MG63 (cell line): ENCODE results near the gene DSE. TPM values are rescaled to one million over a fixed set of nuclear protein-coding genes. Genes with fewer than 3 reads are reported as not detected.

Experiments used
- DNase-seq: peaks from one replicate; pipeline ENCODE4 v3.0.0-alpha.2; 2020
- H3K27me3 ChIP-seq: fragments of 250-450 bp; sonication (Bioruptor Pico); 2 replicates; pipeline ENCODE4 v1.5.1; 2020; ENCODE audit warnings: mild to moderate bottlenecking, moderate library complexity
- H3K36me3 ChIP-seq: fragments of 250-450 bp; sonication (Bioruptor Pico); 2 replicates; pipeline ENCODE4 v1.5.1; 2020; ENCODE audit warnings: mild to moderate bottlenecking, moderate library complexity
- H3K4me3 ChIP-seq: fragments of 250-450 bp; sonication (Bioruptor Pico); 2 replicates; pipeline ENCODE4 v1.5.1; 2020; ENCODE audit warnings: mild to moderate bottlenecking, moderate library complexity
- H3K9me3 ChIP-seq: fragments of 250-450 bp; sonication (Bioruptor Pico); 2 replicates; pipeline ENCODE4 v1.5.1; 2020; ENCODE audit warnings: mild to moderate bottlenecking, moderate library complexity
- total RNA-seq: library from RNA; depleted of rRNA; stranded (reverse); fragments of >200 nt; shearing (Covaris generic); gene quantifications from 2 replicates; pipeline ENCODE4 v1.2.3, GENCODE V29; 2014; ENCODE audit warnings: low replicate concordance

DSE gene
- total RNA-seq, 1 experiment from 2014 or later: 5.4 TPM

DNA sequence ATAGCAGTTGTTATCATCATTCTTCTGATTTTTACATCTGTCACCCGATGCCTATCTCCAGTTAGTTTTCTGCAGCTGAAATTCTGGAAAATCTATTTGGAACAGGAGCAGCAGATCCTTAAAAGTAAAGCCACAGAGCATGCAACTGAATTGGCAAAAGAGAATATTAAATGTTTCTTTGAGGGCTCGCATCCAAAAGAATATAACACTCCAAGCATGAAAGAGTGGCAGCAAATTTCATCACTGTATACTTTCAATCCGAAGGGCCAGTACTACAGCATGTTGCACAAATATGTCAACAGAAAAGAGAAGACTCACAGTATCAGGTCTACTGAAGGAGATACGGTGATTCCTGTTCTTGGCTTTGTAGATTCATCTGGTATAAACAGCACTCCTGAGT lies 92.6 kb downstream of the DSE start:
- H3K36me3 ChIP-seq: no peaks in the 10 kb centered on the region
- no peak overlapping the region for H3K4me3 ChIP-seq
- H3K27me3 ChIP-seq: no peaks in the 10 kb centered on the region
- no peaks in the 10 kb centered on the region for H3K9me3 ChIP-seq
- no peak for DNase-seq

GRCh38 chr6:116465246-116465645 lies 94.5 kb downstream of the DSE start:
- H3K36me3 ChIP-seq: no peaks in the 10 kb centered on the region
- no peak for DNase-seq
- no peaks in the 10 kb centered on the region for H3K27me3 ChIP-seq
- no peaks in the 10 kb centered on the region for H3K9me3 ChIP-seq
- no peak overlapping the region for H3K4me3 ChIP-seq

GRCh38 chr6:116467096-116467495 lies 96.3 kb downstream of the DSE start:
- no peak overlapping the region for H3K4me3 ChIP-seq
- H3K27me3 ChIP-seq: no peaks in the 10 kb centered on the region
- no peaks in the 10 kb centered on the region for H3K9me3 ChIP-seq
- no peak for DNase-seq
- no peaks in the 10 kb centered on the region for H3K36me3 ChIP-seq

- no peak for DNase-seq
- Histone ChIP-seq H3K4me3 (no peak overlapping the region), H3K9me3 (no peaks in the 10 kb centered on the region), H3K36me3 (no peaks in the 10 kb centered on the region), H3K27me3 (no peaks in the 10 kb centered on the region)
Measured at GRCh38 chr6:116467514-116467913, 96.8 kb downstream of the DSE start.

DNA sequence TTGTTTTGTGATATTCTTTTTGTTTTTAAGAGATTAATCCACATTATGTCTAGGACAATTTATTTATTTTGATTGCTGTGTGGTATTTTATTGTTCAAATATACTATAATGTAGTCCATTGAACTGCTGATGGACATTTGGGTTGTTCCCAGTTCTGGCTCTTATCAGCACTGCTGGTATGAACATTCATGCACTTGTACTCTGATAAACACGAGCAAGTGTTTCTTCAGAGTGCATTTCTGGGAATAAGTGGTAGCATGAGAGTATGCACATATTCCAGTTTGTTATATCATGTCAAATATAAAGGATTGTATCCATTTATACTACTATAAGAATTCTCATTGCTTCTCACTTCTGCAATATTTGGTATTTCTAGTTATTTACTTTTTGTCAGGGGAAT lies 97.5 kb downstream of the DSE start:
- DNase-seq: no peak
- H3K36me3 ChIP-seq: no peaks in the 10 kb centered on the region
- H3K9me3 ChIP-seq: no peaks in the 10 kb centered on the region
- H3K4me3 ChIP-seq: no peak overlapping the region
- no peaks in the 10 kb centered on the region for H3K27me3 ChIP-seq

- no peaks in the 10 kb centered on the region for H3K36me3 ChIP-seq
- no peak overlapping the region for H3K4me3 ChIP-seq
- H3K27me3 ChIP-seq: no peaks in the 10 kb centered on the region
- no peak for DNase-seq
- H3K9me3 ChIP-seq: no peaks in the 10 kb centered on the region
Measured at GRCh38 chr6:116471531-116471930, 100.8 kb downstream of the DSE start.

GRCh38 chr6:116472706-116473105 lies 102.0 kb downstream of the DSE start:
- no peaks in the 10 kb centered on the region for H3K36me3 ChIP-seq
- no peaks in the 10 kb centered on the region for H3K9me3 ChIP-seq
- H3K27me3 ChIP-seq: no peaks in the 10 kb centered on the region
- no peak for DNase-seq
- no peak overlapping the region for H3K4me3 ChIP-seq

DNA sequence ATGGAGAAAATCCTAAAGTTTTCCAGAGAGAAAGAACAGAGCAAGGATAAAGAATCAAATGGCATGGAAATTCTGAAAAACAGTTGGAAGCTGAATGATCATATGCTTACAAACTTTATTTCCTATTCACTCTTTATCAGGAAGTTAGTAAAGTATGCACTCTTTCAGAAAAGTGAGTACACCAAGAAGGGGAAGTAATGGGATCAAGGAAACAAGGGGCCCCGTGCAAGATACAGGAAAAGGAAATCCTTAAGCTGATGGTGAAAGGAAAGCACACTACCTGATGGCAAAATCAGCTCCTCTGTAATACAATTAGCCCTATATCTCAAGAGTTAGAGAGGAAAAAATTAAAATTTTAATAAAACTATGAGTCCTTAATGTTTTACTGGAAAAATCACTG lies 104.4 kb downstream of the DSE start:
- Histone ChIP-seq H3K9me3 (no peaks in the 10 kb centered on the region), H3K36me3 (no peaks in the 10 kb centered on the region), H3K4me3 (no peak overlapping the region), H3K27me3 (no peaks in the 10 kb centered on the region)
- DNase-seq: no peak

- Histone ChIP-seq H3K9me3 (no peaks in the 10 kb centered on the region), H3K27me3 (no peaks in the 10 kb centered on the region), H3K4me3 (no peak overlapping the region), H3K36me3 (no peaks in the 10 kb centered on the region)
- no peak for DNase-seq
Measured at GRCh38 chr6:116476002-116476678, 105.4 kb downstream of the DSE start.

GRCh38 chr6:116482780-116483179 lies 112.0 kb downstream of the DSE start:
- Histone ChIP-seq H3K9me3 (no peaks in the 10 kb centered on the region), H3K27me3 (no peaks in the 10 kb centered on the region; the same call in 1 of the 2 replicates), H3K36me3 (no peaks in the 10 kb centered on the region), H3K4me3 (no peak overlapping the region)
- DNase-seq: no peak

GRCh38 chr6:116483616-116484015 lies 112.9 kb downstream of the DSE start:
- H3K36me3 ChIP-seq: no peaks in the 10 kb centered on the region
- no peaks in the 10 kb centered on the region for H3K9me3 ChIP-seq
- no peak for DNase-seq
- H3K4me3 ChIP-seq: no peak overlapping the region
- no peaks in the 10 kb centered on the region; the same call in 1 of the 2 replicates for H3K27me3 ChIP-seq

DNA sequence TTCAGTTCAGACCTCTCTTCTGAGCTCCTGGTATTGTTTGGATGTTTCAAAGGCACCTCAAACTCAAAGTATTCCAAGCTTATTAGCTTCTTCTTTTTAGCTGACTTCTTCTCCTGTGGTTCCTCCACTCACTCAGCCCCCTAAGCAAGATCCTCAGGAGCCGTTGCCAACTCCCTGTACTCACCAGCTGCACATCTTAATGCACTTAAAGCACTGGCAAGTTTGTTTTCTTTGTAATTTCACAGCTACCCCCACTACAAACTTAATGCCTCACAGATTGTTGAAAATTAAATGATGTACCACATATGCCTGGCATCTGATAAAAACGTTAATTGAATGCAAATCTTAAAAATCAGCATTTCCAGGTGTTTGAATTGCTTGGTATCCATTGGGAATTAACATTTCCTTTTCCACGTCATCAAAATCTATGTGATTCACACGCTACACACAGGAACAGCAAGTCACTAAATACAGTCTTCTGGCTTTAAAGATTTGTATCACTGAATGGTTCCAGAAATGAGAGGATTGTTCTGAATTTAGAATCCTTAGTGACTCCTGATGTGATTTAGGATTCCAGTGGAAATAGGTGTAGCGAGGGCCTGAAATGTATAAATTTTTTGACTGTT lies 114.9 kb downstream of the DSE start:
- DNase-seq: no peak
- Histone ChIP-seq H3K4me3 (no peak overlapping the region), H3K36me3 (no peaks in the 10 kb centered on the region), H3K27me3 (no peaks in the 10 kb centered on the region; the same call in 1 of the 2 replicates), H3K9me3 (no peaks in the 10 kb centered on the region)

- Histone ChIP-seq H3K4me3 (no peak overlapping the region), H3K27me3 (no peaks in the 10 kb centered on the region), H3K36me3 (no peaks in the 10 kb centered on the region), H3K9me3 (no peaks in the 10 kb centered on the region)
- DNase-seq: no peak
Measured at GRCh38 chr6:116491610-116492330, 121.0 kb downstream of the DSE start.

- no peak for DNase-seq
- Histone ChIP-seq H3K4me3 (no peak overlapping the region), H3K9me3 (no peaks in the 10 kb centered on the region), H3K36me3 (no peaks in the 10 kb centered on the region), H3K27me3 (no peaks in the 10 kb centered on the region)
Measured at GRCh38 chr6:116492331-116493067, 121.8 kb downstream of the DSE start.
